ENCODE measurements around the gene ELP1. TPM values are rescaled to one million over a fixed set of nuclear protein-coding genes. Genes with fewer than 3 reads are reported as not detected.
"Not testable (repeated sequence)": the region's sequence is repeated elsewhere in the genome, so short reads cannot be mapped to it uniquely, and the experiment has no call there.

The ELP1 gene
- total and polyA plus RNA-seq, 2 experiments from 2014 or later: 14.5 to 24.1 TPM

DNA sequence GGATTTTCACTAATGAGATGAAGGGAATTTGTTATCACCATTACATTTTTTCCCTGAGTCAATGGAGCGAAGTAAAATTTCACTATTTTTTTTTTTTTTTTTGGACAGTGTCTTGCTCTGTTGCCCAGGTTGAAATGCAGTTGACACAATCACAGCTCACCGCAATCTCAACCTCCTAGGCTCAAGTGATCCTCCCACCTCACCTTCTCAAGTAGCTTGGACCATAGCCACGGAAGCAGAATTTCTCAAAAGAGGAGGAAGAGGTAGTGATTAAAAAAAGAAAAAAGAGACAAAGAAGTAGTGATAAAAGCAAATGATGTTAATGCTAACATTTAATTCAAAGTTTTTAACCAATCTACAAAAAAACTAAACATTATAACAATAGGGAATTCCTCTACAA lies 29.8 kb downstream of the ELP1 start:
- H4K20me1 ChIP-seq (ENCODE audit: insufficient read depth): no peaks in the 10 kb centered on the region
- no peak for DNase-seq
- H3K4me2 ChIP-seq (ENCODE audit: unreplicated experiment): no peak overlapping the region
- no peaks in the 10 kb centered on the region for H3K9me2 ChIP-seq (ENCODE audit: insufficient read depth)
- TF ChIP-seq EZH2phosphoT487 (IDR thresholded peaks at IDR 0.05; ENCODE audit: insufficient read depth, low read depth): no peak
- TF ChIP-seq EZH2 (IDR thresholded peaks at IDR 0.05; ENCODE audit: insufficient read depth, poor library complexity, severe bottlenecking): no peak
- no peak overlapping the region for H3K4me3 ChIP-seq
- no peaks in the 10 kb centered on the region for H3K27me3 ChIP-seq (replicated peaks; ENCODE audit: insufficient read depth)
- peaks cover 61% of the 10 kb centered on the region for H3K36me3 ChIP-seq (ENCODE audit: low read depth)
- in situ Hi-C loops (cut with MboI): no loop called here
- H3K4me1 ChIP-seq (ENCODE audit: insufficient read depth): no peaks in the 10 kb centered on the region
- H3K9ac ChIP-seq: no peak overlapping the region
- H3F3A ChIP-seq (ENCODE audit: insufficient read depth): no peaks in the 10 kb centered on the region
- no peak overlapping the region for H2AFZ ChIP-seq
- H3K27ac ChIP-seq: no peak overlapping the region
- no peaks in the 10 kb centered on the region for H3K9me3 ChIP-seq (ENCODE audit: low read depth)
- 94 to 99% methylated on average over 3 of the region's 3 CpGs for WGBS, 2 experiments (ENCODE audit: low coverage in 1 of 2, low lambda C conversion rate in 2 of 2, missing lambda C conversion rate in 2 of 2)
- H3K79me2 ChIP-seq (ENCODE audit: insufficient read depth): no peaks in the 10 kb centered on the region

DNA sequence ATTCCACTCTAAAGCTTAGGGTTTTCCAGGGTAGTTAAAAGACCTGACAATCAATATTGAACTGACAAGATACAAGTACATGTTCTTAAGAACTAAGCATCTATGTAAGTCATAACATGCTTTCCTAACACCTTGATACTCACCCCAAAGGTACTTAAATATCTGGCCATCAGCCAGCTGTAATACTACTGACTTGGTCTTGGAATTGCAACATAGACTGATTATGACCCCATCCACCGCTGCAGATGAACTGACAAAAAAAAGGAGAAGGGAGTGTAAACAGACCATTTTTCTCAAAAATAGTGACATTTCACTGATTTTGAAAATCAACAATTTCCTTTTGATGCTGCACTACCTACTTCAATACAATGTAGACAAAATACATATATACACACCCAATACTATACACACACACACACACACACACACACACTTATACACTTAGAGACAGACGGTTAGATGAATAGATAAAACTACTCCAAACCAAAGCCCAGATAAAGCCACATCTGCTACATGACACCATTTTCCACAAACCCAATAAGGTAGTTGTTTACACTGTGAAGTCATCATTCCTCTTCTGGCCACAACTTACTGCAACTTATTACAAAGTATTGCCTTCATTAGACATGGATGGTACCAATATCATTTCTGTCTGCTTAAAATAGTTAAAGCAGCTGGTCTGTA lies 30.4 kb downstream of the ELP1 start:
- Histone ChIP-seq H3K4me1 (ENCODE audit: insufficient read depth) (no peaks in the 10 kb centered on the region), H3K9ac (no peak overlapping the region), H3K4me2 (ENCODE audit: unreplicated experiment) (no peak overlapping the region), H3K79me2 (ENCODE audit: insufficient read depth) (no peaks in the 10 kb centered on the region), H4K20me1 (ENCODE audit: insufficient read depth) (no peaks in the 10 kb centered on the region), H3F3A (ENCODE audit: insufficient read depth) (no peaks in the 10 kb centered on the region), H2AFZ (no peak overlapping the region), H3K4me3 (no peak overlapping the region), H3K27me3 (replicated peaks; ENCODE audit: insufficient read depth) (no peaks in the 10 kb centered on the region), H3K27ac (no peak overlapping the region), H3K9me3 (ENCODE audit: low read depth) (no peaks in the 10 kb centered on the region), H3K36me3 (ENCODE audit: low read depth) (peaks cover 55% of the 10 kb centered on the region), H3K9me2 (ENCODE audit: insufficient read depth) (no peaks in the 10 kb centered on the region)
- 96 to 100% methylated on average over 2 of the region's 2 CpGs for WGBS, 2 experiments (ENCODE audit: low coverage in 1 of 2, low lambda C conversion rate in 2 of 2, missing lambda C conversion rate in 2 of 2)
- TF ChIP-seq EZH2 (IDR thresholded peaks at IDR 0.05; ENCODE audit: insufficient read depth, poor library complexity, severe bottlenecking): no peak
- no peak for TF ChIP-seq EZH2phosphoT487 (IDR thresholded peaks at IDR 0.05; ENCODE audit: insufficient read depth, low read depth)
- DNase-seq: no peak
- in situ Hi-C loops (cut with MboI): no loop called here

DNA sequence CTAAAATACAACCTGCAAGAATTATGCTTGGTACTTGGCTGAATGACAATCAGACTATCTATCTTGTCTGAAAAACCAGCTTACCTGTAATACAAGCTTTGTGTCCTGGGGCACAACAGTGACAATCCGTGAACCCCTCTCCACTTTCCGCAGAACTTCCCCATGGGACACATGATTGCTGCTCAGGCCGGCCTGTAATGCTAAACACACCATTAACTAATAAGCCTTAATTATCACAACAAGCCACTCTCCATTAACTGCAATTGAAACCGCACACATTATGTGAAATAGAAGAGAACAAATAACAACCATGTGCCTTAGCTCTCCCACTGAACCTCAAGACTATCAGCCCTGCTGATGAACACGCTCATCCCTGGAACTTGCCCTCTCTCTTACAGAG lies 33.7 kb downstream of the ELP1 start:
- in situ Hi-C loops (cut with MboI): no loop called here
- Histone ChIP-seq H3K4me2 (ENCODE audit: unreplicated experiment) (no peak overlapping the region), H4K20me1 (ENCODE audit: insufficient read depth) (no peaks in the 10 kb centered on the region), H3K79me2 (ENCODE audit: insufficient read depth) (no peaks in the 10 kb centered on the region), H3F3A (ENCODE audit: insufficient read depth) (no peaks in the 10 kb centered on the region), H3K27me3 (replicated peaks; ENCODE audit: insufficient read depth) (no peaks in the 10 kb centered on the region), H3K27ac (no peak overlapping the region), H3K4me1 (ENCODE audit: insufficient read depth) (no peaks in the 10 kb centered on the region), H3K36me3 (ENCODE audit: low read depth) (peaks cover 59% of the 10 kb centered on the region), H3K9ac (no peak overlapping the region), H3K4me3 (no peak overlapping the region), H3K9me2 (ENCODE audit: insufficient read depth) (no peaks in the 10 kb centered on the region), H3K9me3 (ENCODE audit: low read depth) (no peaks in the 10 kb centered on the region), H2AFZ (no peak overlapping the region)
- no peak for DNase-seq
- WGBS, 2 experiments (ENCODE audit: low coverage in 1 of 2, low lambda C conversion rate in 2 of 2, missing lambda C conversion rate in 2 of 2): 91% methylated on average over 5 of the region's 5 CpGs
- no peak for TF ChIP-seq EZH2phosphoT487 (IDR thresholded peaks at IDR 0.05; ENCODE audit: insufficient read depth, low read depth)
- no peak for TF ChIP-seq EZH2 (IDR thresholded peaks at IDR 0.05; ENCODE audit: insufficient read depth, poor library complexity, severe bottlenecking)

DNA sequence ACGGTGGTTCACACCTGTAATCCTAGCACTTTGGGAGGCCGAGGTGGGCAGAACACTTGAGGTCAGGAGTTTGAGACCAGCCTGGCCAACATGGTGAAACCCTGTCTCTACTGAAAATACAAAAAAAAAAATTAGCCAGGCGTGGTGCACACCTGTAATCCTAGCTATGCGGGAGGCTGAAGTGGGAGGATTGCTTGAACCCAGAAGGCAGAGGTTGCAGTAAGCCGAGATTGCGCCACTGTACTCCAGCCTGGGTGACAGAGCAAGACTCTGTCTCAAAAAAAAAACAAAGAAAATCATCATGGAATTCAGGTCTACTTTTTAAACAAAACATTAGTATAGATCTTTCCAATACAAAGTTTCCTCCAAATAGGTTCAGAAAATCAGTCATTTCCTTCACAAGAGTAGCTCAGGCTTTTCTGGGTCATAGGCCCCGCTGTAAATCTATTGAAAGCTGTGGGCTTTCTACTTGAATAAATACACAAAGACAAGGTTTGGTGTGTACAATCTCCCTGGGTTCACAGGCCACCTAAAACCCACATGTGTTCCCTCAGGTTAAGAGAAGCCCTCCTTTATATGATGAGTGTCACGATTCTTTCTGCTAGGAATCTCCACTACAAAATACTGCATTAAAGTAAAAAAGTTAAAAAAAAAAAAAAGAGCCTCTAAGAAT lies 34.8 kb downstream of the ELP1 start:
- H3K9me2 ChIP-seq (ENCODE audit: insufficient read depth); H3K9ac ChIP-seq; H4K20me1 ChIP-seq (ENCODE audit: insufficient read depth); H3K4me2 ChIP-seq (ENCODE audit: unreplicated experiment); H3K27me3 ChIP-seq (replicated peaks; ENCODE audit: insufficient read depth); H3K27ac ChIP-seq; DNase-seq; H3K4me1 ChIP-seq (ENCODE audit: insufficient read depth); H3K9me3 ChIP-seq (ENCODE audit: low read depth); H3F3A ChIP-seq (ENCODE audit: insufficient read depth); in situ Hi-C loops (cut with MboI); H2AFZ ChIP-seq; H3K4me3 ChIP-seq; H3K79me2 ChIP-seq (ENCODE audit: insufficient read depth): not testable (repeated sequence)
- H3K36me3 ChIP-seq (ENCODE audit: low read depth): peaks cover 58% of the 10 kb centered on the region
- WGBS, 2 experiments (ENCODE audit: low coverage in 1 of 2, low lambda C conversion rate in 2 of 2, missing lambda C conversion rate in 2 of 2): 88% methylated on average over 8 of the region's 8 CpGs
